ENCODE results near the gene SKOR1. TPM values are rescaled to one million over a fixed set of nuclear protein-coding genes. Genes with fewer than 3 reads are reported as not detected.

Gene SKOR1
- polyA plus RNA-seq, 1 of the 3 experiments (the other 2 are of a cell fraction), result 0.26 TPM

GRCh38 chr15:67879440-67880129 is 54.3 kb downstream of the SKOR1 start (continued):
- no peak for TF ChIP-seq REST (IDR thresholded peaks at IDR 0.05; ENCODE audit: low read depth, low read length)

- H3K4me3 ChIP-seq (ENCODE audit: low read depth in 2 of 2, low read length in 1 of 2), result no peak overlapping the region
- no peaks in the 10 kb centered on the region for H3K36me3 ChIP-seq (replicated peaks in 1 of 2; ENCODE audit: control insufficient read depth in 1 of 2, insufficient read depth in 2 of 2, low read length in 1 of 2)
- no peak overlapping the region for H3K4me2 ChIP-seq
- TF ChIP-seq FOXJ3 (CRISPR knock-in tag; IDR thresholded peaks at IDR 0.05) (no peak), NFIC (IDR thresholded peaks at IDR 0.05; ENCODE audit: borderline replicate concordance) (no peak), USF2 (IDR thresholded peaks at IDR 0.05; ENCODE audit: borderline replicate concordance, low read depth, low read length) (no peak), TCF12 (IDR thresholded peaks at IDR 0.05) (no peak), USF1 (IDR thresholded peaks at IDR 0.05; ENCODE audit: borderline replicate concordance, low read depth) (no peak), SMC3 (IDR thresholded peaks at IDR 0.05; ENCODE audit: low read depth, low read length) (no peak), GATA2 (CRISPR knock-in tag; IDR thresholded peaks at IDR 0.05) (no peak), TEAD4 (IDR thresholded peaks at IDR 0.05; ENCODE audit: borderline replicate concordance, insufficient read depth) (no peak), REST (IDR thresholded peaks at IDR 0.05; ENCODE audit: low read depth, low read length) (no peak), MEF2A (IDR thresholded peaks at IDR 0.05; ENCODE audit: borderline replicate concordance, low read depth) (no peak), PBX3 (IDR thresholded peaks at IDR 0.05) (no peak), FOXM1 (IDR thresholded peaks at IDR 0.05; ENCODE audit: low read depth) (no peak), ELF1 (IDR thresholded peaks at IDR 0.05) (no peak), FOSL2 (IDR thresholded peaks at IDR 0.05; ENCODE audit: borderline replicate concordance, low read depth) (no peak), YY1 (IDR thresholded peaks at IDR 0.05; ENCODE audit: low read depth) (no peak), EZH2phosphoT487 (IDR thresholded peaks at IDR 0.05; ENCODE audit: borderline replicate concordance, low read depth) (no peak)
- H3K79me2 ChIP-seq (ENCODE audit: insufficient read depth), result no peaks in the 10 kb centered on the region
- 92% methylated on average over 3 of the region's 3 CpGs for WGBS (ENCODE audit: low lambda C conversion rate)
- H2AFZ ChIP-seq (ENCODE audit: low read depth), result no peak overlapping the region
- no peak overlapping the region for H3K9ac ChIP-seq
- no peak for DNase-seq
- H4K20me1 ChIP-seq (ENCODE audit: insufficient read depth), result no peaks in the 10 kb centered on the region
- no peak overlapping the region for H3K27ac ChIP-seq (ENCODE audit: low read depth in 2 of 2, low read length in 1 of 2)
- CTCF ChIA-PET, result interaction anchor here (0.9 kb wide), 1 partner anchor 18 kb away, joined by 3 read pairs; no protein-coding TSS in a partner anchor
- POLR2A ChIA-PET, result no interaction called here
- no peaks in the 10 kb centered on the region for H3K9me3 ChIP-seq
- H3K9me2 ChIP-seq, result no peaks in the 10 kb centered on the region
- no peaks in the 10 kb centered on the region for H3F3A ChIP-seq (replicated peaks; ENCODE audit: insufficient read depth)
- peaks cover 0 to 6% of the 10 kb centered on the region in 2 experiments; a peak in 2 of 4 replicates for H3K4me1 ChIP-seq (ENCODE audit: control insufficient read depth in 1 of 2, insufficient read depth in 2 of 2, low read depth in 1 of 2, low read length in 1 of 2)
- no peaks in the 10 kb centered on the region for H3K27me3 ChIP-seq (ENCODE audit: insufficient read depth)
These were observed 55.4 kb downstream of the SKOR1 start for GRCh38 chr15:67880651-67881182.
